Measurements from ENCODE around the gene GRID2.
"Not testable (repeated sequence)": the region's sequence is repeated elsewhere in the genome, so short reads cannot be mapped to it uniquely, and the experiment has no call there.

GRID2 gene

GRCh38 chr4:93617606-93618005 is 1313.8 kb downstream of the GRID2 start:
- DNase-seq = no peak

GRCh38 chr4:93633721-93634120 is 1330.0 kb downstream of the GRID2 start:
- no peak for DNase-seq

- no peak for DNase-seq
Observed at GRCh38 chr4:93635943-93636342, 1332.2 kb downstream of the GRID2 start.

- no peak for DNase-seq
Observed at GRCh38 chr4:93645120-93645519, 1341.4 kb downstream of the GRID2 start.

DNA sequence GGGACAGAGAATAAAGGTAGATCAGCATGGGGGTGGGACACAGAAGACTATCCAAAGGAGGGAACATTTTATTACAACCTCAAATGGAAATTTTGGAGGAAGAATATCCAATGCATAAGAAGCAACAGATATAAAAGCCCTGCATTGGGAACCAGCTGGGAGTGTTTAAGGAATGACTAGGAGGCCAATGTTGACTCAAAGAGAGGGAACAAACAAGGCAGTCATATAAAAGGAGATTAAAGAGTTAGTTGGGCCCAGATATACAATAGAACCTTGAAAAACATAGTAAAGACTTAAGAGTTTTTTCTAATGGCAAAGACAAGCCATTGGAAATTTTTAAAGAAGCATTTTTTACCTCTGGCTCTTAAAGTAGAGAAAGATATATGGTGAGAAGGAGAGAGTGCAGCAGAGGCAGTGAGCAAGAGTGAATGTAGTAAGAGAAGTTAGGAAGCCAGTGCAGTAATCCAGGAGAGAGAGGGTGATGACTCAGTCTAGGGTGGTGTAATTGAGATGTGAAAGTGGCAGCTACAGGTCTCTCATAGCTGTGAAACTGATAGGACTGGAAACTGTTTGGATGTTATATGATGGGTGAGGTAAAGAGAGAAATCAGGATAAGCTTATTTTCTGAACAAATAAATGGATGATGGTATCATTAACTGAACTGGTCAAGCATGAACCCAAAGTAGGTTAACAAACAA is 1342.6 kb downstream of the GRID2 start:
- DNase-seq = no peak

DNA sequence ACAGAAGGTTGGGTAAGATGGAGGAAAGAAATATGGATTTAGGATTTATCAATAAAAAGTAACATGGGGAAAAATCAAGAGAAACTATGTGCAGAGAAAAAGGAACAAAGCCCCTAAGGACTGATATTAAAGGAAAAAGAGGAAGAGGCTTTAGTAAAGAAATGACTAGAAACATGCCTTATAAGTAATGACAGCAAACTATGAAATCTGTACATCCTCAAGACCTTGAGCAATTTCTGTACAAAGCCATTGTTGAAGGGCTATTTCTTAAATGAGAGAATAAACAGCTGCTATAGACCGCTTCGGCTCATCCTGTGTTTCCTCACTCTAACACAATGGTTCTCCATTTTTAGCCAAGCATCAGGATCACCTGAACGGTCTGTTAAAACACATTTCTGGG is 1344.5 kb downstream of the GRID2 start:
- no peak for DNase-seq

DNA sequence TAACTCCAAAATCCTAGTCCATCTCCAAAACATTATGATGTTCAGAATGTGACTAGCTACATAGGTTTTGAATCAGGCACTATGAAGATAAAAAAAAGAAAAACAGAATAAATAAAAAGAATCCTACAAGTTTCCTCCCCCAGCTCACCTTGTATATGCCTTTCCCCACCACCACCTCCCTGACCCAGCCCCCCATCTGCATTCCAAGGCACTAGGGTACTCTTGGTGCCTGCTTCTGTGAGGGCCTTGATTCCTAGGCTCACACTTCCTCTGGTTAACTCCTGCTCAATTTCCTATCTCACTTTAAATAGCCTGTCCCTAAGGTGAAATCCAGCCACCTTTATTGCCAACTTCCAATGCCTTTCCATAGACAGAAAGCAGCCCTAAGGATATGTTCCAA is 1346.1 kb downstream of the GRID2 start:
- no peak for DNase-seq

GRCh38 chr4:93654211-93654610 is 1350.4 kb downstream of the GRID2 start:
- DNase-seq = no peak

DNA sequence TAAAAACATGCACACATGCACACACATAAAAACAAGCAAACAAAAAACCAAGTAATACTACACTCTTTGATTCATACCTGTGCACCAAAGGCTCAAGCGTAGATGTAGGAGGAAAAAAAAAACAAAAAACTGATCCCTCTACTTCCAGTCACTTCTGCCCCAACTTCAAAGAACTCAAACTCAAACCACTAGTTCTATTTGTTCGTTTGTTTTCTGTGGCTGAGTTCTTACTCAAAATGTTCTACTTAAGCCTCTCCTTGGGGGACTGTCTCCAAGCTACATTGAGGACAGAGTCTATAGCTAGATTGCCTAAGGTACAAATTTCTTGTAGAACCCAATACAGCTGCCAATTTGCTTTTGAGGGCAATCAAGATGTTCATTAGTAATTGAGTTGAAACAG is 1353.8 kb downstream of the GRID2 start:
- DNase-seq = no peak

DNA sequence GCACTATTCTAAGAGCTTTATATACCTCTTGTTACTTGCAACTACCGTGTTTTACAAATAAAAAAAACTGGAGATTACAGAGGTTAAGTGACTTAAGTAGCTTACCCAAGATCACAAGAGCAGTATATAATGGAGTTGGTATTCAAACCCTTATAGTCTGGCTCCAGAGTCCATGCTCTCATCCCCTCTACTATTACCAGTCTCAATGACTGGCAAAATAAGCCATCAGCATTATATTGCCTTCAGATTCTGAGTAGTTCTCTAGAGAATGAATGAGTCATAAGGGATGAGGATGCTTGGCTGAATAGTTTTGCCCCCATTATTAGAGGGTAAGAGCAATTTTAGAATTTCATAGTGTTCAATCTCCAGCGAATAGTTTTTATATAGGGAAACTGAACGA is 1354.7 kb downstream of the GRID2 start:
- DNase-seq = no peak

GRCh38 chr4:93659629-93660028 is 1355.9 kb downstream of the GRID2 start:
- no peak for DNase-seq

GRCh38 chr4:93660036-93660435 is 1356.3 kb downstream of the GRID2 start:
- DNase-seq = no peak

DNA sequence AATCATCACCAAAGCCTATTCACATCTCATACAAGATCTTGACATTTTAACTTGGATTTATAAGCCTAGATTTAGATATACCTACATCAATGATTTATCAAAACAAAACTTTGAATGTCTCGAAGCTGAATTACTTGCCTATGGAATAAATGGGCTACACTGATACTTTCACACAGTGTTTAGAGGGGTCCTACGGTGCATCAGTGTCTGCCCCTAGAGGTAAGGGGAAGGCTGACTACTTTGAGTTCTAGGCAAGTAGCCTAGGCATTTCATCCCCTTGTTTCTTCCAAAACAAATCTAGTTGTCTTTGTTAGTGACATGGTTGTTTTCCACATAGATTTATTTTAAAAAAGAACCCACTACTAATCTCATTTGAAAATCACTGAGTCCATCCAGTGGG is 1366.7 kb downstream of the GRID2 start:
- DNase-seq = no peak

- no peak for DNase-seq
Observed at GRCh38 chr4:93671093-93671492, 1367.3 kb downstream of the GRID2 start.

DNA sequence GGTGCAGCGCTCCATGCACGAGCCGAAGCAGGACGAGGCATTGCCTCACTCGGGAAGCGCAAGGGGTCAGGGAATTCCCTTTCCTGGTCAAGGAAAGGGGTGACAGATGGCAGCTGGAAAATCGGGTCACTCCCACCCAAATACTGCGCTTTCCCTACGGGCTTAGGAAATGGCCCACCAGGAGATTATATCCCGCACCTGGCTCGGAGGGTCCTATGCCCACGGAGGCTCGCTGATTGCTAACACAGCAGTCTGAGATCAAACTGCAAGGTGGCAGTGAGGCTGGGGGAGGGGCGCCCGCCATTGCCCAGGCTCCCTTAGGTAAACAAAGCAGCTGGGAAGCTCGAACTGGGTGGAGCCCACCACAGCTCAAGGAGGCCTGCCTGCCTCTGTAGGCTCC is 1373.2 kb downstream of the GRID2 start:
- DNase-seq = not testable (repeated sequence)

- DNase-seq = no peak
Observed at GRCh38 chr4:93684571-93684970, 1380.8 kb downstream of the GRID2 start.

- DNase-seq = no peak
Observed at GRCh38 chr4:93687304-93687703, 1383.5 kb downstream of the GRID2 start.

- DNase-seq = no peak
Observed at GRCh38 chr4:93688978-93689377, 1385.2 kb downstream of the GRID2 start.

GRCh38 chr4:93693141-93693540 is 1389.4 kb downstream of the GRID2 start:
- DNase-seq = no peak

- DNase-seq = no peak
Observed at GRCh38 chr4:93698686-93699085, 1394.9 kb downstream of the GRID2 start.

DNA sequence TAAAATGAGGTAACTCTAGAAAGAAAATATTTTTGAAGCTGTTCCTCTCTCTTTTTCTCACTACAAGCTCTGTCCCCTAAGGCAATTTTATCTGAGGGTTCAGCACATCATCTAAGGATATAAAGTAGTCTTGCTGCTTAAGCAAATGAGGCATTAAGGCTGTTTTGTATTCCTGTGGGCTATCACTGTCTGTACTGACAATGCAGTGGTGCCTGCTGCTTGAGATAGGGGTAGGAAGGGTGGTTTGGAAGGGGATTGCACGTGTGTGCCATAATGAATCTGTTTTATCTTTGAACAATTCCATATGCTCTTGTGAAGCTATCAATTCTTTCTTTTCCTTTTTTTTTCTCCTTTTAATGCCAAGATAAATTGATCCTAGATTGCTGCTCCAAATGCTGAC is 1396.8 kb downstream of the GRID2 start:
- DNase-seq = no peak

- peak; percentile 10 for DNase-seq
Observed at GRCh38 chr4:93710101-93710846, 1406.5 kb downstream of the GRID2 start.

DNA sequence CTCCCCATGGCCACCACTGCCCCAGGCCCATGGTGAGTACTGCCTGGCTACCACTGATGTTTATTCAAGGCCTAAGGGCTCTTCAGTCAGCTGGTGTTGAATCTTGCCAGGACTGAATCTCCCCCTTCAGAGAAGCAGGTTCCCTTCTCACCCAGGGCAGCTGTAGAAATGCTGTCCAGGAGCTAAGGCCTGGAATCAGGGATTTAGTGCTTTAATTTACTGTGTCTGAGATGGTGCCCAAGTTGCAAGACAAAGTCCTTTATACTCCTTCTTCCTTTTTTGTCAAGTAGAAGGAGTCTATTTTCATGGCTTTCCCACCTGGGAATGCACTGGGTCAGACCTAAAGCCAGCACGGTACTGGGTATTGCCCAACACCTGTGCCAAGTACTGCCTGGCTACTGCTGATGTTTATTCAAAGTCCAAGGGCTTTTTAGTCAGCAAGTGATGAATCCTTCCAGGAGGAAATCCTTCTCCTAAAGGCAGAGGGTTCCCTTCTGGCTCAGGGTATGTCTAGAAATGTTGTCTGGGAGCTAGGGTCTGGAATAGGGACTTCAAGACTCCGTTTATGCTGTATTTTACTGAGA is 1407.2 kb downstream of the GRID2 start:
- no peak for DNase-seq

DNA sequence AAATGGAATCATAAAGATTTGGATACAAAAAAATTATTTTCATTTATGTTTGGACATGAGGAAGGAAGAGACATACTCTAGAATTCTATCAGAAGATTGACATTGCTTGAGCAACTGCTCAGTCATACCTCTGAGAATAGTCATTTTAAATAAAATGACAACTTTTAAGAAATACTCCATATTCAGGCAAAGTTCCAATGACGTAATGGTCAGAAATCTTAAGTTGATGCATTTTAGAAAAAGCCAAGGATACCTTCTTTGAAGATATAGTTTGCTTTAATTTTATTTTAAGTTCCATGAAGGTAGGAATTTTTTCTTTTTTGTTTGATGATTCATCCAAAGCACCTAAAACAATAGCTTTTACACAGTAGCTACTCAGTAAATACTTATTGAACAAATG is 1414.5 kb downstream of the GRID2 start:
- no peak for DNase-seq
